ENCODE measurements around the gene PARD3.

The PARD3 gene

GRCh38 chr10:34107626-34108516 is 707.2 kb downstream of the PARD3 start:
- Mint-ChIP-seq H3K27ac (no peak overlapping the region), H3K36me3 (ENCODE audit: low read depth) (no peaks in the 10 kb centered on the region), H3K27me3 (no peaks in the 10 kb centered on the region), H3K4me1 (no peaks in the 10 kb centered on the region), H3K4me3 (no peak overlapping the region), H3K9me3 (no peaks in the 10 kb centered on the region)
- DNase-seq: no peak
- ATAC-seq: no peak

DNA sequence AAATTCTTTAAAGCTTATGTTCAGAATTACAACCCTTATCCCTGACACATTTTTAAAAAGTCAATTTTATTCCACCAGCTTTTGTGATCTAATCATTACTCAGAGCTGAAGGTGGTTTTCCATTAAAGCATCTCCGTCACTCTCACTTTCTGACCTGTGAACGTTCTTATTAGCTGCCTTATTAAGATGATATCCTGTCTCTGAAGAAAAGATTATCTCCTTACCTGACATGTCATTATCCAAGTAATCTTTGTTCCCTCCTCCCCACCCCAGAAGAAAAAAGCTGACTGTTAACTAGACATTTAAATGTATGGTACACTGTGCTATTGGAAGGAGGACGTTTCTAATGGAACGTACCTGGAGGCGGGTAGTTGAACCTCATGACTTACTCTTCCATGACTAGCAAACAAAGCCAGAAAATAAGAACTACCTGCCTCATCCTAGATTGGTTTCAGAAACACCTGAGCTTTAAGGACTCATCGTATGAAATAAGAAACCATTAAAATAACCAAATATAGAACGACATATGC is 708.7 kb downstream of the PARD3 start:
- ATAC-seq (no peak), DNase-seq (no peak)
- Mint-ChIP-seq H3K9me3 (no peaks in the 10 kb centered on the region), H3K4me3 (no peak overlapping the region), H3K27me3 (no peaks in the 10 kb centered on the region), H3K27ac (no peak overlapping the region), H3K36me3 (ENCODE audit: low read depth) (no peaks in the 10 kb centered on the region), H3K4me1 (no peaks in the 10 kb centered on the region)

GRCh38 chr10:34104829-34105572 is 710.1 kb downstream of the PARD3 start:
- Mint-ChIP-seq H3K4me1 (no peaks in the 10 kb centered on the region), H3K27me3 (no peaks in the 10 kb centered on the region), H3K36me3 (ENCODE audit: low read depth) (no peaks in the 10 kb centered on the region), H3K27ac (no peak overlapping the region), H3K9me3 (no peaks in the 10 kb centered on the region), H3K4me3 (no peak overlapping the region)
- DNase-seq: no peak
- ATAC-seq: no peak

DNA sequence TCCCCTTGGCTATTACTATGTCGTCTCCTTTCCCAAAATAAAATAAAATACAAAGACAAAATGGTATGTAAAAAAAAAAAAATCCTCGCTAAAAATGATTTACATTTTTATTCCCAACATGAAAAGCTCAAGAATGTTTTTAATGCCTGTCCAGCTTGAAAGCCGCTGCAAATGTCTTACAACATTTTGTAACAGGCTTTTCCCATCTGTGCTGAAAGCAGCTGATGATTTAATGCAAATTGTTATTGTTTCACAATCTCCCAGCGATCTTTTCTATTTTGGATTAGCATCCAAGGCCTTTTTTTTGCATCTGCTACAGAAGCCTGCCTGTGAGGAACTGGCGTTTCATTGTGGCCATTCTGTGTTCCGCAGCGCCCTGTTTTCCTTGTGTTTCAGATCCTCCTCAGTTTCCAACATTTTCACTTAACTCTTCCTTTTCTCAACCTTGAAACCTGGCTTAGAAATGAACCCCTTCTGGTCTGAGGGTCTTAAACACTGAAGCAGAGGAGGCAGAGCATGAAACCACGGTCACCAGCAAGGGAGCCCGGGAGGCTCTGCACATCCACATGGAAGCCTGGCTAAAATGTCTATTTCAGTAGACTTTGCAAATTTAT is 712.1 kb downstream of the PARD3 start:
- Mint-ChIP-seq H3K4me1 (no peaks in the 10 kb centered on the region), H3K4me3 (no peak overlapping the region), H3K36me3 (ENCODE audit: low read depth) (no peaks in the 10 kb centered on the region), H3K27me3 (no peaks in the 10 kb centered on the region), H3K9me3 (no peaks in the 10 kb centered on the region), H3K27ac (no peak overlapping the region)
- DNase-seq (no peak), ATAC-seq (no peak)

DNA sequence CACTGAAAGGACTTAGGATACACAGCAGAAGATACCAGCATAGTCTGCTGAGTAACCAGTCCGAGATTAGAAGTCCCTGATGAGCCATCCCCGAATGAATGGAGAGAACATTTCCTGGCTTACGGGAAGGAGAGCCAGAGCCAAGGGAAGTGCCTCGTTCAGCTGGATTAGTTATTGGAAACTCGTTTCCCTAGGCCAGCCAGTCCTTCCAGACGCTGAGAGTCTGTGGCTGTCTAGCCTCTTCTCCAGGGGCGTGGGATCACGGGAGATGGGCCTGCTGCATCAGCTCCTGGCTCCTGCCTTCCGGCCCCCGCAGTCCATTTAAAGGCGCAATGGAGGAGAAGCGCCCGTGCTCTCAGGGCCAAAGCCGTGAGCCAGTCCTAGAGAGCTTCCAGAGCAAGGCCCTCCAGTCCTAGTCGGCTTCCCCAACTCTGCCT is 712.8 kb downstream of the PARD3 start:
- H3K27me3 Mint-ChIP-seq: no peaks in the 10 kb centered on the region
- no peaks in the 10 kb centered on the region for H3K4me1 Mint-ChIP-seq
- H3K36me3 Mint-ChIP-seq (ENCODE audit: low read depth): no peaks in the 10 kb centered on the region
- no peak for DNase-seq
- ATAC-seq: no peak
- no peaks in the 10 kb centered on the region for H3K9me3 Mint-ChIP-seq
- H3K4me3 Mint-ChIP-seq: no peak overlapping the region
- no peak overlapping the region for H3K27ac Mint-ChIP-seq

DNA sequence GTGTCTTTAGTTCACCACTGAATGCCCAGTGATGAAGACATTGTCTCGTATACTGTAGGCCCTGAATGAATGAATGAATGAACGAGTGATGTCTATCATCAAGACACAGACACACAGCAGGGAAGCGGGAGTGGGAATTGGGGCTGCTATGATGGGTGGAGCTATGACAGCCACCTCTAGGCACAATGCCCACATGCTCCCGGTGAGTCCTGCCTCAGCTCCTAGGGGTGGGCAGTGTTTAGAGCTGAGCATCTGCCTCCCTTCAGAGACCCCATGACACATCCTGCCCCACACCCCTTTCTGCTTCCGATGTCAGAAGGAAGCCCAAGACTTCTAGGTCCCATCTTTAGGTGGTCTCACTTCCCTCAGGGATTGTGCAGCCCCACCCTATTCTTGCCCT is 714.1 kb downstream of the PARD3 start:
- H3K27ac Mint-ChIP-seq: no peak overlapping the region
- ATAC-seq: no peak
- no peaks in the 10 kb centered on the region for H3K4me1 Mint-ChIP-seq
- DNase-seq: no peak
- no peaks in the 10 kb centered on the region for H3K27me3 Mint-ChIP-seq
- no peaks in the 10 kb centered on the region for H3K9me3 Mint-ChIP-seq
- H3K4me3 Mint-ChIP-seq: no peak overlapping the region
- no peaks in the 10 kb centered on the region for H3K36me3 Mint-ChIP-seq (ENCODE audit: low read depth)

- ATAC-seq (no peak), DNase-seq (no peak)
- Mint-ChIP-seq H3K36me3 (ENCODE audit: low read depth) (no peaks in the 10 kb centered on the region), H3K27ac (no peak overlapping the region), H3K27me3 (no peaks in the 10 kb centered on the region), H3K9me3 (peaks cover 12% of the 10 kb centered on the region), H3K4me3 (no peak overlapping the region), H3K4me1 (no peaks in the 10 kb centered on the region)
Observed at GRCh38 chr10:34098821-34099567, 716.1 kb downstream of the PARD3 start.

DNA sequence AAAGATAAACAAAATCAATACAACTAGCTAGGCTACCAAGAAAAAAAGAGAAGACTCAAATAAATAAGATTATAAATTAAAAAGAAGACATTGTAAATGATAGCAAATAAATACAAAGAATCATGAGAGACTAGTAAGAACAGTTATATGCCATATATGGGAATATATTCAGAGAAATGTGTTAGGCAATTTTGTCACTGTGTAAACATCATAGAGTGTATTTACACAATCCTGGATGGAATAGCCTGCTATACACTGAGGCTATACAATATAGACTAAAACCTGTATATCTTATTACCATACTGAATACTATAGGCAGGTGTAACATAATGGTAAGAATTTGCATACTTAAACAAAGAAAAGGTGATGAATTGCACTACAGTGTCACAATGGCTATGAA is 717.4 kb downstream of the PARD3 start:
- no peak for ATAC-seq
- H3K4me1 Mint-ChIP-seq: no peaks in the 10 kb centered on the region

DNA sequence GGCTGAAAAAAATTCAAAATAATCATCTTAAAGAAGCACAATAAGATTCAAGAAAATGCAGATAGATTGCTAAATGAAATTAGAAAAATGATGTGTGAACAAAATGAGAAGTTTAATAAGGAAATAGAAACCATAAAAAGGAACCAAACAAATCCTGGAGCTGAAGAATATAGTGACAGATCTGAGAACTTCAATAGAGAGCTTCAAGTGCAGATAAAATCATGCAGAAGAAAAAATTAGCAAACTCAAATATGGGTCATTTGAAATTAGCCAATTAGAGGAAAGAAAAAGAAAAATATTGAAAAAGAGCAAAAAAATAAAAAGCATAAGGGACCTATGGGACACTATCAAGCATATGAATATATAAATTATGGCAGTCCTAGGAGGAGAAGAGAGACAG is 720.1 kb downstream of the PARD3 start:
- Mint-ChIP-seq H3K9me3 (peaks cover 12% of the 10 kb centered on the region), H3K4me1 (no peaks in the 10 kb centered on the region), H3K27me3 (no peaks in the 10 kb centered on the region), H3K4me3 (no peak overlapping the region), H3K27ac (no peak overlapping the region), H3K36me3 (ENCODE audit: low read depth) (no peaks in the 10 kb centered on the region)
- ATAC-seq (no peak), DNase-seq (no peak)

More for the DNA sequence above, 717.4 kb downstream of the PARD3 start:
- no peak for DNase-seq
- Mint-ChIP-seq H3K4me3 (no peak overlapping the region), H3K36me3 (ENCODE audit: low read depth) (no peaks in the 10 kb centered on the region), H3K9me3 (peaks cover 12% of the 10 kb centered on the region), H3K27ac (no peak overlapping the region), H3K27me3 (no peaks in the 10 kb centered on the region)

GRCh38 chr10:34094146-34094696 is 720.9 kb downstream of the PARD3 start:
- peaks cover 12% of the 10 kb centered on the region for H3K9me3 Mint-ChIP-seq
- no peaks in the 10 kb centered on the region for H3K27me3 Mint-ChIP-seq
- no peak overlapping the region for H3K4me3 Mint-ChIP-seq

DNA sequence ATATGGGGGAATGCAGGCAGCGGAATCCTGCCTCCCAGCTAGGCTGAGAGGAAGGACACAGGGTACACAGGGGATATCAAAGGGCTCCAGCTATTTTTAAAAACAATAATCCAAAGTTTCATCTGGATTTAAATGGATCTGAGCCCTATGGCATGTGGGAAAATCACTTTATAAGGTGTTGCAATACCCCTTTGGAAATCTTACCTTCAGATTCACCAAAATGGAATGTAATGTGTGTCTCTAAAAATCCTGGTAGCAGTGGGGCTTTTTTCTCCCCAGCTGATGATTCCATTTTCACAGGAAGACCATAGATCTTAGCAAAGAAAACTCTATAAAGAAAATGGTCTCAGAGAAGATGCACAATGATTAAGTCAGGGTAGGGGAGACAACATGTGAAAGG is 722.2 kb downstream of the PARD3 start:
- ATAC-seq: no peak

More at GRCh38 chr10:34094146-34094696, 720.9 kb downstream of the PARD3 start:
- no peak for DNase-seq
- H3K36me3 Mint-ChIP-seq (ENCODE audit: low read depth): no peaks in the 10 kb centered on the region
- H3K4me1 Mint-ChIP-seq: no peaks in the 10 kb centered on the region
- no peak overlapping the region for H3K27ac Mint-ChIP-seq
- peak; percentile 4 for ATAC-seq

GRCh38 chr10:34091635-34092195 is 723.4 kb downstream of the PARD3 start:
- peaks cover 16% of the 10 kb centered on the region for H3K9me3 Mint-ChIP-seq
- DNase-seq (no peak), ATAC-seq (no peak)
- no peaks in the 10 kb centered on the region for H3K4me1 Mint-ChIP-seq
- no peaks in the 10 kb centered on the region for H3K36me3 Mint-ChIP-seq (ENCODE audit: low read depth)
- H3K27me3 Mint-ChIP-seq: no peaks in the 10 kb centered on the region
- no peak overlapping the region for H3K4me3 Mint-ChIP-seq
- no peak overlapping the region for H3K27ac Mint-ChIP-seq

More for the DNA sequence above, 722.2 kb downstream of the PARD3 start:
- Mint-ChIP-seq H3K27ac (no peak overlapping the region), H3K36me3 (ENCODE audit: low read depth) (no peaks in the 10 kb centered on the region), H3K9me3 (peaks cover 16% of the 10 kb centered on the region), H3K4me3 (no peak overlapping the region), H3K4me1 (no peaks in the 10 kb centered on the region), H3K27me3 (no peaks in the 10 kb centered on the region)
- DNase-seq: no peak

- Mint-ChIP-seq H3K4me1 (no peaks in the 10 kb centered on the region), H3K36me3 (ENCODE audit: low read depth) (no peaks in the 10 kb centered on the region), H3K9me3 (peaks cover 4% of the 10 kb centered on the region), H3K27me3 (no peaks in the 10 kb centered on the region), H3K4me3 (no peak overlapping the region), H3K27ac (no peak overlapping the region)
- DNase-seq: no peak
- no peak for ATAC-seq
Observed at GRCh38 chr10:34089253-34089652, 725.8 kb downstream of the PARD3 start.
